ENCODE results near the gene C1QL2.

Gene C1QL2

DNA sequence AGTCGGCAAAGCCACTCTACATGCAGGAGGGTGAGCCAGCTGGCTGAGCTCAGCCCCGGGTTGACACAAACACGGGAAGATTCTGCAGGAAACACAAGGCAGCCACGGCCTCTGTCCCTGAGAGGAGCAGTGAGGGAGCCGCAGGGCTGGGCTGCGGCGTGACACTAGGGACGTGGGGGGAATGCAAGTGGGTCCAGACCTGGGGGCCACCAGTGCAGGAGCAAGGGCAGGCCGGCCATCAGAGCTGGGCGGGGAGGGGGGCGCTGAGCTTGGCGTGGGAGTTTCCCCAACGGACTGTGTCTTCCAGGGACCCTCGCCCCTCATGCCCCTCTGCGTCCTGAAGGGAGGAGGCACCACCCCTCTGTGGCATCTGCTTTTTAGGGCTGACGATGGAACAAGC is 12.0 kb upstream of the C1QL2 start:
- no peaks in the 10 kb centered on the region for H3K4me1 Mint-ChIP-seq (ENCODE audit: low read depth)
- peaks cover 27% of the 10 kb centered on the region for H3K27me3 Mint-ChIP-seq
- DNase-seq: no peak
- no peak overlapping the region for H3K4me3 Mint-ChIP-seq
- H3K36me3 Mint-ChIP-seq (ENCODE audit: low read depth): no peaks in the 10 kb centered on the region
- H3K27ac Mint-ChIP-seq: no peak overlapping the region
- no peaks in the 10 kb centered on the region for H3K9me3 Mint-ChIP-seq

DNA sequence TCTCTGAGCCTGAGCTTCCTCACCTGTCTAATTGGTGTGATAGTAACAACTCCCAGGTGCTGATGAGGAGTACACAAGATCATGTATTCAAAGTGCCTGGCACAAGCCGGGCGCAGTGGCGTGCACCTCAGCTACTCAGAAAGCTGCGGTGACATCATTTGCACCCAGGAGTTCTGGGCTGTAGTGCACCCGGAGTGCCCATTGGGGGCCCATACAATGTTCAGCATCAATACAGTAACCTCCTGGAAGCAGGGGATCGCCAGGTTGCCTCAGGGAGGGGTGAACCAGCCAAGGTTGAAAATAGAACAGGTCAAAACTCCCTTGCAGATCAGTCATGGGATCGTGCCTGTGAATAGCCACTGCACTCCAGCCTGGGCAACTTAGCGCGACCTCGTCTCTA is 11.2 kb upstream of the C1QL2 start:
- Mint-ChIP-seq H3K4me3 (no peak overlapping the region), H3K27me3 (peaks cover 27% of the 10 kb centered on the region), H3K9me3 (no peaks in the 10 kb centered on the region), H3K4me1 (ENCODE audit: low read depth) (no peaks in the 10 kb centered on the region), H3K36me3 (ENCODE audit: low read depth) (no peaks in the 10 kb centered on the region), H3K27ac (no peak overlapping the region)
- no peak for DNase-seq

DNA sequence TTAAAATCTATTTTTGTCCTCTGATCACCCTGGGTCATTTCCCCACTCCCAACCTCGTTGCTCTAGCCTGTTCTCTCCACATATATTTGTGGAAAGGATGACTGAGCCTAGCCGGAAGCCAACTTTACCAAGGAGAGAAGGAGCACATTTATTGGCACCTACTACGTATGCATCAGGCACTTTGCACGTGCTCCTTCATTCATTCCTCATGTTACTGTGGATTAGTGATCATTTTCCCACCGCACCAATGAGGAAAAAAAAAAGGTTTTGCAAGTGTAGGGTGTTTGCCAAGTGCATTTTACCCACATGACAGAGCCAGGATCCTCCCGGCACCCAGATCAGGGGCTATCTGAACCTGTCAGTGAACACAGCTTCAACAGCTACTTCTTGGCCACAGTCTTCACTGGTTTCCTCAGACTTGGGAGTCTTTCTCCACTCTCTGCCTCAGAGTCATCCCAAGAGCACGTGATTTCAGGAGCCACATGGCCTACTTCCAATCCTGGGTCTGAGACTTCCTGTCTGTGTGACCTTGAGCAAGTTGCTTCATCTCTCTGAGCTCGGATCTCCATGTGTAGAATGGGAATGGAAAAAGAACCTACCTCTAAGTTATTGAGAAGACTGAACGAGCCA is 1.9 kb upstream of the C1QL2 start:
- DNase-seq: no peak
- H3K36me3 Mint-ChIP-seq (ENCODE audit: low read depth): no peaks in the 10 kb centered on the region

DNA sequence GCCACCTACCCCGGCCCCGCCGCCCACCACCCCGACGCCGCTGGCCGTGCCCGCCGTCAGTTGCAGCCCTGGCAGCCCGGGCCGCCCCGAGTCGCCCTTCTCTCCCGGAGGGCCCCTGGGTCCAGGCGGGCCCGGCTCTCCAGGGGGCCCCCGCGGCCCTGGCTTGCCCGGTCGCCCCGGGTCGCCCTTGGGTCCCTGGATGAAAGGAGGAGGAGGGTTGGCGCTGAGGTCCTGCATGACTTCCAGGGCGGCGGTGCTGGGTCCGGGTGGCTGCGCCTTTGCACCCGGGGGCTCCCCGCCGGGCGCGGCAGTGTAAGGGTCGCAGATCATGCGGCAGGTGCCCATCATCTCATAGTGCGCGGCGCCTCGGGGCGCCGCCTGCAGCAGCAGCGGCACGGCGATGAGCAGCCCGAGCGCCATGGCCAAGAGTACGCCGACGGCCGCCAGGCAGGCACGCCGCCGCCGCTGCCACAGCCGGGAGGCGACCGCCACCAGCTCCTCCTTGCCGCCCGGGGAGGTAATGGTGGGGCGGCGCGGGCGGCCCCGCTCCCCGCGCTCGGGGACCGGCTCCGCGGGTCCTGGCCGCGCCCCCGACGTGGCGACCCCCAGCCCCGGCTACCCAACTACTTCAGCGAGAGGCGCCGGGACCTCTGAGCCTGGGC is 570 bp downstream of the C1QL2 start:
- Mint-ChIP-seq H3K9me3 (no peaks in the 10 kb centered on the region), H3K36me3 (ENCODE audit: low read depth) (no peaks in the 10 kb centered on the region), H3K27me3 (peaks cover 77% of the 10 kb centered on the region), H3K4me1 (ENCODE audit: low read depth) (peaks cover 2% of the 10 kb centered on the region), H3K4me3 (no peak overlapping the region), H3K27ac (no peak overlapping the region)
- no peak for DNase-seq

More for the DNA sequence above, 1.9 kb upstream of the C1QL2 start:
- Mint-ChIP-seq H3K27me3 (peaks cover 60% of the 10 kb centered on the region), H3K4me1 (ENCODE audit: low read depth) (peaks cover 2% of the 10 kb centered on the region), H3K9me3 (no peaks in the 10 kb centered on the region), H3K4me3 (no peak overlapping the region), H3K27ac (no peak overlapping the region)

DNA sequence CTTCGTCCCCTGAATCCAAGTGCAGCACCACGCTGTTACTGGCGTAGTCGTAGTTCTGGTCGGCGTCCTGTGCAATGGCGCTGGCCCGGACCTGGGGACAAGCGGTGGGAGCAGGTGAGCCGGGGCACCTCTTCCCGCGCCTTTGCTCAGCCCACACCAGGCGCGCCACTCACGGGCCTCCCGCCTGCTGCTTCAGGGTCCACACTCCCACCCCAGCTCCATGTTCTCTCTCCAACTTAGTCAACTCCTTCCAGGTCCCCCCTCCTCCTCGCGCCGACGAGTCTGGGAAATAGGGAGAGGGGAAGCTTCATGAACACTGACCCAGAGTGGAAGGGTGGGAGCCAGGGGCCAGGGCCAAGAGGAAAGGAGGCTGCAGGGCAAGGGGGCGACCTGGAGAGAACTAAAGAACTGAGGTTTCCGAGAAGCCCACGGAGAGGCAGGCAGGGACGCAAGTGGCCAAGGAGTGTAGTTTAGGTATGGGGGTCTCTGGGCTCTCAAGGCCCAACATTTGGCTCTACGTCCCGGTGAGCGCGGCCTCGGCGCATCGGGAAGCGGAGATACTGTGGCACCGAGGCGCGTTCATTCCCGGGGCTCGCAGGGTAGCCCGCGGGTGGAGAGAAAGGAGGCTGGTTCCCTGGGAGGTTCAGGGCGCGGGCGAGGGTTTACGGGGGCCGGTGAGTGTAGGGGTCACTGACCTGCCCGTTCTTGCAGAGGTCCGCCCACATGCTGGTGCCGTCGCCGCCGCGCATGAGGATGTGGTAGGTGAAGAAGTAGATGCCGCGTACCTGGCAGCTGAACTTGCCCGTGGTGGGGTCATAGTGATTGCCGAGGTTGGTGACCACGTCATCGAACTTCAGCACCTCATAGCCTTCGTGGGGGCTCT is 1.4 kb downstream of the C1QL2 start:
- H3K4me1 Mint-ChIP-seq (ENCODE audit: low read depth): peaks cover 2% of the 10 kb centered on the region
- no peaks in the 10 kb centered on the region for H3K36me3 Mint-ChIP-seq (ENCODE audit: low read depth)
- H3K27ac Mint-ChIP-seq: no peak overlapping the region
- H3K27me3 Mint-ChIP-seq: peaks cover 71% of the 10 kb centered on the region
- H3K9me3 Mint-ChIP-seq: no peaks in the 10 kb centered on the region
- H3K4me3 Mint-ChIP-seq: no peak overlapping the region
- no peak for DNase-seq

DNA sequence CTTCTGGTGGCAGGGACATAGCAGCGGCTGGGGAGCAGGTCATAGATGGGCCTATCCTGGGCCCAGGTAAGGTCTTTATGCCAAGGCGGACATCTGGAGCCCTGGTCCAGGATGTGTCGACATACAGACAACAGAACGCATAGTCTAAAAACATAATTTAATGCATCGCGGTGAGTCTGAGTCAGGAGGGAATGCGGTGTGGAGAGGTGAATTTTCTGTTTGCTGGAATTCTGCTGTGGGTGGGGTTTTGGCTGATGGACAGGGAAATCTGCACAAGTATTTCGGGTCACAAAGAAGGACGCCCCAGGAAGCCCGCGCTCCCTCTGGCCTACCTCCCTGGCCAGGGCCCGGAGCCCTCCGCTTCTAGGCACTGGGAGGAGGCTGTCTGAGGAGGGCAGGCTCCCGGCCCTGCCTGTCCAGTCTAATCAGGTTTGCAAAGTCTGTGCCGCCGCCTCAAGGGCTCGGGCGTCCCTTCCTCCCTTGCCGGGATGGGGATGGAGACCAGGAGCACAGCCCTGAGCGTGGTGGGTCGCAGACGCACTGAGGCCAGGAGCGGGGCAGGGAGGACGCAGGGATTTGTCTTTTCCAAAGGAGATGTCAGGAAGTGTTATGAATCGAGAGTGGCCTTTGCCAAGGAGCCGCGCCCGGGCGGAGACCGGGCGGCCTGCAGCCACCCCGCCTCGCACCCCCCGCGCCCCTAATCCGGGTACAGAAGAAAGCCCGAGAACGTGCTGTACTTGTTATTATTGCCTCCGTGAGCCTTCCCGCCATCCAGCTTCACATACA is 2.3 kb downstream of the C1QL2 start:
- no peak for DNase-seq

DNA sequence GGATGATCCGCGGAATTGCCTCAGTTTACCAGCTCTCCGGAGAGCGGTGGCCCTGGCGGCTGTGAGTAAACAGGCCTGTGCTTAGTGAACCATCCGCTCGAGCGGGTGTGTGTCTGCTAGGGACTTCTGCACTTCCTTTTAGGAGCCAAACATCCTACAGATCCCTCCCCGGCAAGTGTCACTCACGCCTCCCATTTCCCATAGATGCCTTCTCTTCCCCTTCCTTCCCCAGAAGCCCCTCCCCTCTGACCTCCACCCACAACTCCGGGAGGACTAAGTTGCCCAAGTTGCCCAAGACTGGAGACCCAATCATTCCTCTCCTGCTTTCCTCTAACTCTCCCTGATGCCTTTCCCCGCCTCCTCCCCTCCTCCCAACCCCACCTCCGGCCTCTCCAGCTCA is 2.9 kb downstream of the C1QL2 start:
- Mint-ChIP-seq H3K9me3 (no peaks in the 10 kb centered on the region), H3K27ac (no peak overlapping the region), H3K4me3 (no peak overlapping the region), H3K4me1 (ENCODE audit: low read depth) (peaks cover 2% of the 10 kb centered on the region), H3K27me3 (peaks cover 69% of the 10 kb centered on the region), H3K36me3 (ENCODE audit: low read depth) (no peaks in the 10 kb centered on the region)
- DNase-seq: no peak

More for the DNA sequence above, 2.3 kb downstream of the C1QL2 start:
- peaks cover 71% of the 10 kb centered on the region for H3K27me3 Mint-ChIP-seq
- no peak overlapping the region for H3K27ac Mint-ChIP-seq
- peaks cover 2% of the 10 kb centered on the region for H3K4me1 Mint-ChIP-seq (ENCODE audit: low read depth)
- H3K9me3 Mint-ChIP-seq: no peaks in the 10 kb centered on the region
- no peaks in the 10 kb centered on the region for H3K36me3 Mint-ChIP-seq (ENCODE audit: low read depth)
- no peak overlapping the region for H3K4me3 Mint-ChIP-seq

DNA sequence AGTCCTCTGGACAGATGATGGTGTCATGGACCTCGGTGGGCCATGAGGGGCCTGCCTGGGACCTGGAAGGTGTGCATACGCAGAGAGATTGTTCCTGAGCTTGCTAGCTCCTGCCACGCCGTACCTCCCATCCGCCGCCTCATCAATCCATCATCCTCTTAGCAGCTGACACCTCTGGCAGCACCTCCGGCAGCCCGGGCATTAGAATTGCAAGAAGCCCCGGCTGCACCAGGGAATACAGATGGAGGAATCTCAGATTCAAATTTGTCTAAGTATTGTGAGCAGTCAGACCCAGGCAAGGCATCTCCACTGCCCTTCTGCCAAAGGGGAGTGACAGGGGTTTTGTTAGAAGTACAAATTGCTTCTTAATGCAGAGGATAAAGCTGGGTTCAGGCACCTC is 4.5 kb downstream of the C1QL2 start:
- Mint-ChIP-seq H3K36me3 (ENCODE audit: low read depth) (no peaks in the 10 kb centered on the region), H3K4me3 (no peak overlapping the region), H3K9me3 (no peaks in the 10 kb centered on the region), H3K27me3 (peaks cover 64% of the 10 kb centered on the region), H3K27ac (no peak overlapping the region), H3K4me1 (ENCODE audit: low read depth) (peaks cover 2% of the 10 kb centered on the region)
- no peak for DNase-seq

DNA sequence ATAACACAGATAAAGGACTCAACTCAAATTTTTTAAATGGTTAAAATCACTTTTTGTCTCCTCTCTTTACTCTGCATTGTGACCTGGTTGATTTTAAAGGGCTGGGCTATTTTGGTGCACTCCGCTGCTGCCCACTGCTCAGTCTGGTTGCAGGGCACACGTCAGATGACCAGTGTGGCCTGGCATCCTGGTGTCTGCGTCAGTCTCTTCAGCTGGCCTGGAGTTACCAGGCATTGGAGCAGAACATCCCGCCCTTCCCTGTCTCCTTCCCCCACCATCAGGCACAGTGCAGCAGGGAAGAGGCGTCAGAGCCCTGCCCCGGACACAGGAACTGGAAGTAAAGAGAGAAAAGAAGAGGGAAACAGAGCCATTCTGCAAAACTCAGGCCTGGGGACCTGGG is 8.9 kb downstream of the C1QL2 start:
- H3K36me3 Mint-ChIP-seq (ENCODE audit: low read depth): no peaks in the 10 kb centered on the region
- no peaks in the 10 kb centered on the region for H3K4me1 Mint-ChIP-seq (ENCODE audit: low read depth)
- H3K9me3 Mint-ChIP-seq: no peaks in the 10 kb centered on the region
- DNase-seq: no peak
- peaks cover 43% of the 10 kb centered on the region for H3K27me3 Mint-ChIP-seq
- no peak overlapping the region for H3K27ac Mint-ChIP-seq
- no peak overlapping the region for H3K4me3 Mint-ChIP-seq

DNA sequence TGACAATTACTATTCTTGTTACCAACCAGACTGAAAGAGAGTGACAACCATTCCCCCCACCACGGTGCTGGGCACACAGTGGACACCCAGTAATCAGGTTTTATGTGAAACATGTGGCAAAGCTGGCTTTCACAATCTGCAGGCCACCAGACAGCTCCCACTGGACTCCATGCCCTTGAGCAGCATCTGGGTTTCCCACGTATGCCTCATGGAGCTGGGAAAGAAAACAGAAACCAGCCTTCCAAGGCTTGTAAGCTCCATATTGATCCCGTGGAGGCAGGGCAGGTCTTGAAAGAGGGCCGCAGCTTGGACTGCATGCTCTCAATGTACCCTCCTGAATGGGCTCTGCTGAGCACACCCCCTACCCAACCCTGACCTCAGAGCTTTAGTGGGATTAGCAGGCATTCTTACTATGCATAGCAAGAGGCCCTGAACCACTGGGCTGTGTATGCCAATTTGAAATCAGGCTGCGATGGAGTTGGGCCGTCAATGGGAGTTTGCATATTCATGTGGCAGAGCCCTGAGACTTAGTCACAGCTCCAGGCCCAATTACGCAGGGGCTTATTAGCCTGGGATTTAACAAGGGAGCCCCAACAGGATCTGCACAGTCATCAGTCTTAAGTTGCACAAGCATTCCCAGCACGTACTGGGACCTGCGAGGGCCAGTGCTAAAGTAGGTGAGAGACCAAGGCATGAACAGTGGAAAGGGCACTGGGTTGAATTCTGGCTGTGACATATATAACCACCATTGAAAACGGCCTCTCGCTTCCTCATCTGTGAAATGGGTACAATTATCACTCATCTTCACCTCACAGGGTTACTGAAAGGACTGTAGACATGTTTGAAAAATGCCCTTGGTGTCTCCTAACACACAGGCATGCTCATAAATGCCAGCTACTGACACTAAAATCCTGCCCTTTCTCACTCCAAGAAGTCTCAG is 10.5 kb downstream of the C1QL2 start:
- Mint-ChIP-seq H3K4me1 (ENCODE audit: low read depth) (no peaks in the 10 kb centered on the region), H3K9me3 (no peaks in the 10 kb centered on the region), H3K27me3 (peaks cover 30% of the 10 kb centered on the region), H3K36me3 (ENCODE audit: low read depth) (no peaks in the 10 kb centered on the region), H3K27ac (no peak overlapping the region), H3K4me3 (no peak overlapping the region)
- no peak for DNase-seq

DNA sequence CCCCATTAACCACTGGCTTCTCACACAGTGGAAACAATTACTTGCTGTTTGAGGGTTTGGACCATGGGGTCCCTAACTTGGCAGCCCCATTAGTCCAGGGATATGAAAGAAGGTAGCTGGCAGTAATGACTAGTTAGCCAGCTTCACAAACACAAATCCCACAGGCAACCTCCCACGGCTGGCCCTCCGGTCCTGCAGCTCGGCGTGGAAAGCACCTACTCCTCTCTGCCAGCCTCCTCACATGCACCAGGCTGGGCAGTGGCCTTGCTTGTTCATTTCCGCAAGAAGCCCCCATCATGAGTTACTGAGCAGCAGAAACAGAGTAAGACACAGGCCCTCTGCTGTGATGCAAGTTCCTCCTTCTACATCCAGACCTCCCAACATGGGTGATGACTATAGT is 13.7 kb downstream of the C1QL2 start:
- Mint-ChIP-seq H3K4me1 (ENCODE audit: low read depth) (no peaks in the 10 kb centered on the region), H3K4me3 (no peak overlapping the region), H3K27ac (no peak overlapping the region), H3K27me3 (peaks cover 17% of the 10 kb centered on the region), H3K9me3 (no peaks in the 10 kb centered on the region), H3K36me3 (ENCODE audit: low read depth) (no peaks in the 10 kb centered on the region)
- DNase-seq: no peak

DNA sequence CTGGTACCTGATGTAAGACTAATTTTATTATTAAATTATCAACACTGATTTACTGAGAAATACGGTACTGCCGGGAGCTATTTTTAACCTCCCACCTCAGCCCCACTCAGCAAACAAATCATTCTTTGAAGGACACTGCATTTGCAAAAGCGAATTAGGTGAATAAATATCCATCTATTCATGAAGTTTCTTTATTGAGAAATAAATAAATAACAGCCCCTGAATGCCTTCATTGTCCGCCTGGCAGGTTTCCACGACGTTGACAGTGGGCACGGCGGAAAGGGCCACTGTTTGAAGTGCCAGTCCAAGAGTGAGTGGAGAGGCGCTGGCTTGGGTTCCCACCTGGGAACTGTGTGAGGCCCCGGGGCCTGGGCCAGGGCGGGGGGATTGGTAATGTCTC is 15.7 kb downstream of the C1QL2 start:
- no peaks in the 10 kb centered on the region for H3K9me3 Mint-ChIP-seq
- no peak overlapping the region for H3K27ac Mint-ChIP-seq
- H3K36me3 Mint-ChIP-seq (ENCODE audit: low read depth): no peaks in the 10 kb centered on the region
- H3K4me1 Mint-ChIP-seq (ENCODE audit: low read depth): no peaks in the 10 kb centered on the region
- no peak for DNase-seq
- H3K4me3 Mint-ChIP-seq: no peak overlapping the region
- H3K27me3 Mint-ChIP-seq: peaks cover 18% of the 10 kb centered on the region

DNA sequence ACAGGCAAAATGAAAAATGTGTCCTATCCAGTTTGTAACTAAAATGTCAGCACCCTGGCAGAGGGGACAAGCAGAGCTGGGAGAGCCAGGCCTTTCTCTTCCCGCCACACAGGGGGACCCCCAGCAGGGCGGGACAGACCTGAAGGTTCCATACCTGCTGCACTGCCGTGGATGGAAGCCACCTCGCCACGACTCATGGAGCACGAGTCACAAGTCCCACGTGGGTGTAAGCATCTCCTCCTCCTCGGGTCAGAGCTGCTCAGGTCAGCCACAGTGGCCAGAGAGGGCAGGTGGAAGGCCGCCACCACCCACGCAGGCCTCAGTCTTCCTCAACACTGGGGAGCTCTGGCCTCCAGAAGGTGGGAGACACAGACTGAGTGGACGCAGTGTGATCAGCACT is 21.0 kb downstream of the C1QL2 start:
- DNase-seq: no peak
- Mint-ChIP-seq H3K9me3 (no peaks in the 10 kb centered on the region), H3K4me1 (ENCODE audit: low read depth) (no peaks in the 10 kb centered on the region), H3K27me3 (peaks cover 11% of the 10 kb centered on the region), H3K4me3 (no peak overlapping the region), H3K36me3 (ENCODE audit: low read depth) (no peaks in the 10 kb centered on the region), H3K27ac (no peak overlapping the region)
